GM12872 (cell line): ENCODE results near the gene VAX1.

ENCODE experiments used
- TF ChIP-seq, protein P1 (sequence below): IDR thresholded peaks from 3 replicates; pipeline ENCODE4 v1.5.1; 2011; ENCODE audit warnings: low read depth, mild to moderate bottlenecking, low read length, moderate library complexity; ENCODE audit not compliant: insufficient read depth

VAX1 gene

DNA sequence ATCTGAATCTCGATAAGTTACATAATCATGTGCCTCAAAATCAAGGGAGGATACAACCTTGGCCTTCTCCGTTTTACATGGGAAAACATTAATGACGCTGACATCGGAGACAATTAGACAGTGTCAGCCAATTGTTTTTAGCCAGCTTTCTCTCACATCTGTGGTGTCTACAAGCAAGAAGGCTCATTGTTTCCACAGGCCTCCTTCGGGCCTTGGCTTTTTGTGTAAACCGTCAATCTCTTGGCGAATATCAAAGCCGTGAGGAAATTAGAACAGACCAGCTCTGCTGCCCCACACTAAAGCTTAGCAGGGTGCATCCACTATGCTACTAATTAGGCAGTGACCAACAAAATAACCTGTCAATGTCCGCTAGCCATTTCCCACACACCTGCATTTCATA lies 43.2 kb downstream of the VAX1 start:
- TF ChIP-seq, protein P1, sequence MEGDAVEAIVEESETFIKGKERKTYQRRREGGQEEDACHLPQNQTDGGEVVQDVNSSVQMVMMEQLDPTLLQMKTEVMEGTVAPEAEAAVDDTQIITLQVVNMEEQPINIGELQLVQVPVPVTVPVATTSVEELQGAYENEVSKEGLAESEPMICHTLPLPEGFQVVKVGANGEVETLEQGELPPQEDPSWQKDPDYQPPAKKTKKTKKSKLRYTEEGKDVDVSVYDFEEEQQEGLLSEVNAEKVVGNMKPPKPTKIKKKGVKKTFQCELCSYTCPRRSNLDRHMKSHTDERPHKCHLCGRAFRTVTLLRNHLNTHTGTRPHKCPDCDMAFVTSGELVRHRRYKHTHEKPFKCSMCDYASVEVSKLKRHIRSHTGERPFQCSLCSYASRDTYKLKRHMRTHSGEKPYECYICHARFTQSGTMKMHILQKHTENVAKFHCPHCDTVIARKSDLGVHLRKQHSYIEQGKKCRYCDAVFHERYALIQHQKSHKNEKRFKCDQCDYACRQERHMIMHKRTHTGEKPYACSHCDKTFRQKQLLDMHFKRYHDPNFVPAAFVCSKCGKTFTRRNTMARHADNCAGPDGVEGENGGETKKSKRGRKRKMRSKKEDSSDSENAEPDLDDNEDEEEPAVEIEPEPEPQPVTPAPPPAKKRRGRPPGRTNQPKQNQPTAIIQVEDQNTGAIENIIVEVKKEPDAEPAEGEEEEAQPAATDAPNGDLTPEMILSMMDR, result no peak

DNA sequence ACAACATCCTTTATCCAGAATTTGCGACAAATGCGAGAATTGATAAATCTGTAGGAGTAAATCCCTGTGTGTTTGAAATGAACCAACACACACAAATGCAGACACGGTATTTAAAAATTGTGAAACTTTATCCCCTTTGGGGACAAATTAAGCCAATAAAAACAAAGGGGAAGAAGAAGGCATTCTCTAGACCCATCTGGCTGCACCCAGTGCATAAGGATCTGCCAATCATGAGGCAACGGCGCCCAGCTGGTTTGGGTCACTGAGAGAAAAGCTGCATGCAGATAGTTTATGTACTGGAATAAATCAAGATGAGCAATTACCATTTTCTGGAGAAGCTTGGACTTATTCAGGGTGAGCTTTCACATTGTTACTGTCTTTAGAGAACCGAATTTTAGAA lies 45.7 kb downstream of the VAX1 start:
- TF ChIP-seq, protein P1, result no peak

DNA sequence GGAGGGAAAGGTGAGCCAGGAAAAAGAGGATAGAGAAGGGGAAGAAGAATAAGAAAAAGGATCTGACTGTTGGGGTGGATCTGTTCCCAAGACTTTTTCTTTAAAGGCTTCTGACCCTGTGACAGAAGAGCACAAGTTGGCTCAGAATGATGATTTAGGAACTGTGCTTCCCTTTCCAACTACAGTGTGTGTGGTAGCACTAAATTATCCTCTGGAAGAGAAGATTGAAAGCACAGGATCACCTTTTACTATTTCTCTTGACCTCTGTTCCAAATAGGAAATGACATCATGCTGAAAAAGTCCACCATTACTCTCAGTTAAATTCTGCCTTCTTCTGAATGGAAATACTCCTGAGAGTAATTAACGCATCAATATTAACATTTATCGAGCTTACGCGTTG lies 47.2 kb downstream of the VAX1 start:
- TF ChIP-seq, protein P1, result no peak

DNA sequence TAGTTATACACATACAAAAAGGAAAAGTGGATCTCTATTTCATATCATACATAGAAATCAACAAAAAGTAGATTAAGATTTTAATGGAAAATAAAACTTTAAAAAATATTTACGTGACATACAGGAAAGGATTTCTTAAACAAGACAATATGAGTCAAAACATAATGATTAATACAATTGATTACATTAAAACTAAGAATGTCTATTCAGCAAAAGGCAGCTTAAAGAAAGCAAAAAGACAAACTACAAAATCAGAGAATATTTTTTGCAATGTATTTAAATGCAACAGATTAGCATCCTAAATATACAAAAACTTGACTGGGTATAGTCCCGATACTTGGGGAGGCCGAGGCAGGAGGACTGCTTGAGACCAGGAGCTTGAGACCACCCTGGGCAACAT lies 50.5 kb downstream of the VAX1 start:
- TF ChIP-seq, protein P1, result no peak

DNA sequence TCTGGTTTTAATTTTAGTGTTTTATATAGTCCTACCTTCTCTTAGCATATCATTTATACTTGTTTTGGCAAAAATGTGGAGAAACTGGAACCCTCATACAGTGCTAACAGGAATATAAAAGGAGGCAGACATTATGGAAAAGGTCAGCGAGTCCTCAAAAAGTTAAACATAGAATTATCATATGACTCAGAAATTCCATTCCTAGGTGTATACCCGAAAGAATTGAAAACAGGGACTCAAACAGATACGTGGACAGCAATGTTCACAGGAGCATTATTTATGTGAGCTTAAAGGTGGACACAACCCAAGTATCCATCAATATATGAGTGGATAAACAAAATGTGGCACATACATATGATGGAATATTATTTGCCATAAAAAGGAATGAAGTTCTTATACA lies 51.5 kb downstream of the VAX1 start:
- TF ChIP-seq, protein P1, result no peak
